GM18499 (cell line): ENCODE results near the gene MECP2.
"Not testable (repeated sequence)": the region's sequence is repeated elsewhere in the genome, so short reads cannot be mapped to it uniquely, and the experiment has no call there.

ENCODE experiments used
- ATAC-seq: cut with Tn5 transposase; IDR thresholded peaks from one replicate; pipeline ENCODE4 v1.9.1; 2021; ENCODE audit warnings: moderate number of reproducible peaks; ENCODE audit not compliant: insufficient read depth, unreplicated experiment

MECP2 gene

DNA sequence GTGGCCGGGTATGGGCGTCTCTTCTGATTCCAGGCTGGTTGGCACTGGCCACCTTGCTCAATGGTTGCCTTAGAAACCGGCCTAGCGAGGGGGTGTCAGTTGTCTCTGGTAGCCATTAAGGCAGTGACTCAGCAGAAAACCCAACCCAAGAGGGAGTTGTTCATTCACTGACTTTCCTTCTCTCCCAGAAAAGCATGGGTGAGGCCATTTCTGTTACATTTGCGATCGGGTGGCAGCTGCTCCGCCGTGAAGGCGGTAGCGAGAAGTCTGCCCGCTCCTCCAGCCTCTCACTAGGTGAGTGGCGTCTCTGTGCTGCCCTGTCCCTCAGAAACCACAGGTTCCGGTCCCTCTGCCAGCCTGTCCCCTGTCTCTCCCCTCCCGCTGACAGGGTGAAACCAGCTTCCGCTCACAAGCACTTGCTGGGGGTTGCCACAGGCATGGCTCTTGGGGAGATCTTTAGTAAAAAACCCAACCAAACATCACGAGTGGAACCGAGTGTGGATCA is 95.2 kb downstream of the MECP2 start:
- ATAC-seq, result no peak

DNA sequence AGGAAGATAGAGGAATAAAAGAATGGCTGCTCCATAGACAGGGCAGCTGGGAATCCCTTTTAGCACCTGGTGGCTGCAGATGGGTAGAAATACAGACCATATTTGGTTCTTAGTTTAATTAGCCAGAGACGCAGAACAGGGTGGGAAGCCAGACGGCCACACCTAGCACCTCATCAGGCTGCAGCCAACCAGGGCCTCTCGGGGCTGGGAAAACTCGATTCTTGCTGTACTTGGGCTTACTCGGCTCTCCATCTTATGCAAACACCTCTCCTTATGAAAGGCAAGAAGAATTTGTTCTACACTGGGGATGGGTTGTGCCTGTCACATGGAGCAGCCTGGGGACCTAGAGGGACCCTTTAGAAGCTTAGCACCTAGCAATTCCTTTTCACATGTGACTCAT is 97.5 kb downstream of the MECP2 start:
- ATAC-seq, result no peak

DNA sequence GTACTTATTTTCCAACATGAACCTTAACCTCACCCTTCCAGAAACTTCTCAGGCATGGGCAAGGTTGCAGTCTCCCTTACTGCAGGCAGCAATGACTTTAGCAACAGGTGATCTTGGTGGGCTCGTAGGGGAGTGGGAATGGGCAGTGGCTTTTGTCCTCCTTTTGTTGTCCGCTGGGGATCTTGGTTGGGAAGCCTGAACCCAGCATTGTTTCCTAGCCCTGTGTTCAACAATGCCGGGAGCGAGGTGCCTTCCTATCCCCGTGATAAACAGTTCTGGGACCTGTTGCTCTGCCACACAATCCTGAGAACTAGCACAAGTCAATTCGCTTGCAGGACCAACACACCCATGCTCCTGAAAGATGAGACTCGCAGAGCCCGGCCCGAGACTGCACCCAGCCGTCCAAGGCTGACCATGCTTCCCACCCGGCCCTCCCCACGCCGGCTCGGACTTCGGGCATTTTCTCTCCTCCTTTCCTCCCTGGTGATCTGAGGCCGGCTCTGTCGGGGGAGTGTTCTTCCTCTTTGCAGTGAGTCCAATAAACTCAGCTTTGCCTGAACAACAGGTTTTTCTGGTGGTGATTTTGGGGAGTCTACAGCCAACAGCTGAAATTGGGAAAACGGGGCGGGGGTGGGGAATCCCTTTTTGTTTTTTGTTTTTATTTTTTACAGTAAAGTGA is 98.0 kb downstream of the MECP2 start:
- ATAC-seq, result no peak

DNA sequence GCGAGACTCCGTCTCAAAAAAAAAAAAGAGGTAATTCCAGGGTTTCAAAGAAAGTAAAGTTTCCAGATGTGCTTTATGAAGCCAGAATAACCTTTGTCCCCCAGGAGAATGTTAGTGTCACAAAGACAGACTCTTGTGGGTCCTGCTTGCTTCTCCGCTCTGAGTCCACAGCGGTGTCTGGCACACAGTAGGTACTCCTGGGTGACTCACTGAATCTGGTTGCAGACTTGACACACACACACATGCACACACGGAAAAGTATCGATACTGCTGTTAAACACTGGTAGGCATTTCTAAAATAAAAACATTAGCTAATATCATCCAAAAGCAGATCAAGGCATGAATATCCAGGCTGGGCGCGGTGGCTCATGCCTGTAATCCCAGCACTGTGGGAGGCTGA is 102.0 kb downstream of the MECP2 start:
- ATAC-seq, result no peak

DNA sequence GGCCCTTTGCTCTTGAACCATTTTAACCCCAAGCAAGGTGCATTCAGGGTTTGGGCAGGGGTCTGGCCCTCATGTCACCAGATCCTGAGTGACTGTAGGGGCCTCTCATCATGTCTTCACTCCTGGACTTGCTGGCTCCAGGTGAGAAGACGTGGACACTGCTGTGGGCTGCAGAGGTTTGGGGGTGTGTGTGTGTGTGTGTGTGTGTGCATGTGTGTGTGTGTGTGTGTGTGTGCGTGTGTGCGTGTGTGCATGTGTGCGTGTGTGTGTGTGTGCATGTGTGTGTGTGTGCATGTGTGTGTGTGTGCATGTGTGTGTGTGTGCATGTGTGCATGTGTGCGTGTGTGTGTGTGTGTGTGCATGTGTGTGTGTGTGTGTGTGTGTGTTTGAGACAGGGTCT is 103.1 kb downstream of the MECP2 start:
- ATAC-seq, result not testable (repeated sequence)

DNA sequence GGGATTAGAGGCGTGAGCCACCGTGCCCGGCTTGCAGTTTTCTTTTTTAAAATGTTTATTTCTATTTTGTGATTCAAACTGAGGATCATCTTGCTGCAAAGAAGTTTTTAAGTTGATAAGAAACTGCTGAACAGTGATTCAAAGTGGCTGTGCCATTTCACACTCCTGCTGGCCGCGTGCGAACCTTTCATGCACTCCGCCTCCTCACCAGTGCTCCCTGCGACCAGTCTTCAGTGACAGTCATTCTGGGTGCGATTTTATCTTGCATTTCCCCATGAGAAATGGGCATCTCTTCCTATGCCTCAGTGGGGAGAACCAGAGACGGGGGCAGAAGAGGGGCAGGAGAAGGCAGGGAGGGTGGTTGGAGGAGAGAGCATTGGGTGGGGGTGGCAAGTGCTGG is 103.5 kb downstream of the MECP2 start:
- ATAC-seq, result no peak

DNA sequence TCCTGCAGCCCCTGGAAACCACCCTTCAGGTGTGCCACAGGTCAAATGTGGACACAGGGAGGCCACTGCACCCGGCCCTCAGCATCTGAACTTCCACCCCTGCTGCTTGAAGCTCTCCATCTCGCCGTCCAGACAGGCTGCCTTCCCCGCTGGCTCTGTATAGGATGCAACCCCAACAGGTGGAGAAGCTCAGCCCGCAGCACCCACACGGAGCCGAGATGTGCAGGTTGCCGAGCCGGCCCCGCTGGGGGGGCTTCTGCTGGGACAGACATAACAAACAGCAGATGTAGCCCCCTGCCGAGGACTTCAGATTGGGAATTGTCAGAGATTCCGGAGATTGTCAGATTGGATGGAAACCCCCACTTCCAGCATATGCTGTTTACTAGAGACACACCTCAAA is 104.4 kb downstream of the MECP2 start:
- no peak for ATAC-seq

DNA sequence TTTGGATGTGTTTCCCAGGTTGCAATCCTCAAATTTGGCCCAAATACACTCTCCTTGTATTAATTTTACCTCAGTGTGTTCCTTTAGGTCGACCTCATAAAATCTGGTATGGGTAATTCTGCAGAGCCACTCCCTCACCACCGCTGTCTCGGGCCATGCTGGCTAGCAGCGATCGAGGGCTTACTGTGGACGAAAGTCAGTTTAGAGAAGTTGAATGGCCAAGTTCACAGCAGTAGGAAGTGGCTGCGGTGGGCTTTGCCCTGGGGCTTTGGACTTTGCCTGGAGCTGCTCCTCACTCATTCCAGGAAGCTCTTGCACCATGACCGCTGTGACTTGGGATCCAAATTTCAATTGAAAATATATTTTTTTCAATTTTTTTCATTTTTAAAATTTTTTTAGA is 105.3 kb downstream of the MECP2 start:
- no peak for ATAC-seq

DNA sequence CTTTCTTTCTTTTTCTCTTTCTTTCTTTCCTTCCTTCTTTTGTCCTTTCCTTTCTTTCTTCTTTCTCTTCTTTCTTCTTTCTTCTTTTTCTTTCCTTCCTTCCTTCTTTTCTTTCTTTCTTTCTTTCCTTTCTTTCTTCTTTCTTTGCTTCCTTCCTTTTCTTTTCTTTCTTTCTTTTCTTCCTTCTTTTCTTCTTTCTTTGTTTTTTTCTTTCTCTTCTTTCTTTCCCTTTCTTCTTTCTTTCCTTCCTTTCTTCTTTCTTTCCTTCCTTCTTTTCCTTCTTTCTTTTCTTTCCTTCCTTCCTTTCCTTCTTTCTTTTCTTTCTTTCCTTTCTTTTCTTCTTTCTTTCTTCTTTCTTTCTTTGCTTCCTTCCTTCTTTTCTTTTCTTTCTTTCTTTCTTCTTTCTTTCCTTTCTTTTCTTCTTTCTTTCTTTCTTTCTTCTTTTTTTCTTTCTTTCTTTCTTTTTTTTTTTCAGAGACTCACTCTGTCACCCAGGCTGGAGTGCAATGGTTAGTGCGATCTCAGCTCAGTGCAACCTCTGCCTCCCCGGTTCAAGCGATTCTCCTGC is 106.4 kb downstream of the MECP2 start:
- no peak for ATAC-seq

DNA sequence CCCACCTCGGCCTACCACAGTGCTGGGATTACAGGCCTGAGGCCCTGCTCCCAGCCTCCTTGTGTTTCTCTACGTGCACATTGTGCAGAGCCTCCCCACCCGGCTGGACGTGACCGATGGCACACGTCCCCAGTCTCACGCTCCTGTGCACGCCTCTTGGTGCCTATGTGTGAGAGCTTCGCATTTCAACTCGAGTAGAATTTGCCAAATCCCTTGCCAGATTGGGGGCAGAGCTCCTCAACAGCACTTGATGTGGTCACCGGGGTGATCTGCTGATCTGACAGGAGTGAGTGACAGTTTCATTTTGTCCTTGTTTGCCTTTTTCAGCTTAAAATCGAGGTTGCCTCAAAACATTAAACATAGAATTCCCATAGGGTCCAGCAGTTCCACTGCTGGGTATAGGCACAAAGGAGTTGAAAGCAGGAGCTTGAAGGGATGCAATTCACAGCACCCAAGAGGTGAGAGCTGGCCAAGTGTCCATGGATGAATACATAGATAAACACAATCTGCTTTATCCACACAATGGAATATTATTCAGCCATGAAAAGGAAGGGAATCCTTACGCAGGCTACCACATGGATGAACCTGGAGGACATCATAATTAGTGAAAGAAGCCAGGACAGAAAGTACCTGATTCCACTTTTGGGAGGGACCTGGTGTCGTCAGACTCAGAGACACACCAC is 107.4 kb downstream of the MECP2 start:
- no peak for ATAC-seq

DNA sequence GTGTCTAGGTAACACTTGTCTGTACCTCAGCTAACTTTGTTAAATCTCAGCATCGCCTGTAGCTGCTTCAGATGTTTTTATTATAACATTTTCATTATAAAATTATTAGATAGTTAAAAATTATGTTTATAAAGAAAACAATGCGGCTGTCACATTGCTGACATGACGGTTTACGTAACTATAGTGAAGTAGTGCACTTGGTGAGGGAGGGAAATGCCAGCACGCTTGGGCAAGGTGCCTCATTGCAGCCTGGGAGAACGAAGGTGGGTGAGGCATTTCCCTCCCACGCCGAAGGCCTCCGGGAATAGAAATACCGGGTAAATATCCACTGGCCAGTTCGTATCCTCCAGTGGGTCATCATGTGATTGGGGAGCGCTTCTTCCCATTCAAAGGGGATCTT is 109.0 kb downstream of the MECP2 start:
- no peak for ATAC-seq

DNA sequence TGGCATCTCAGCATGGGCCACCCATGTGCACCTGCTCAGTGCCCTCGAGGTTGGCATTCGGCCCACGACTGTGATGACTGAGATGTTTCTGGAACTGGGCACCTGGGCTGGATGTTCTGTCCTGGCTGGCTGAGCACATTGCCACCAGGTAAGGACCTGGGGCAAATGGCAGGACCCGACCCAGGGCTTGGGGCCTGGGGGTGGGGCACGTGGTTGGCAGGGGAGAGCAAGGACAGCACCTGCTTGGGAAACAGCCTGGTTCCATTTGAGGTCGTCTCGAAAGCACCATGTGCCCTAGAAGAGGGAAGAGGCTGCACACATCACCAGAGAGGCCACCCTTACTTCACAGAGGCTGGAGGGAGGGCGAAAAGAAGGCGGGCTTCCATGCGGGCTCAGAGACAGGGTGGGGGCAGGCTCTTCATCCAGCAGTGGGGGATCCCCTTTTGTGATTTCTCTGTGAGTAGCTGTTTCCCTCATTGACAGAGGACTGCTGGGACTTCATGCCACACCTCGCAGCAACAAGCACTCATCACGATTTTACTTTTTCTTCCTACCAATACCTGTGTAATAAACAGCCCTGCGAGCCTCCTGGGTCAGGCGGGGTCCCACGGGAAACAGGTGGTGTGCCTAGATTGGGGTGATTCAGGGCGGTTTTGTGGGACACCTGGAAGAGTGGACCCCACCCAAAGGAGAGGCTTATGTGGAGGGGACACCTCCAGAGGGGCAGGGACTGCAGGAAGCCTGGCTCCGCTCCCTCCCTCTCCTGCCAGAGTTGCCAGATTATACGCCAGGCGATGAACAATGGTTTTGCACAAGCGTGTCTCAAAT is 113.0 kb downstream of the MECP2 start:
- ATAC-seq, result no peak

DNA sequence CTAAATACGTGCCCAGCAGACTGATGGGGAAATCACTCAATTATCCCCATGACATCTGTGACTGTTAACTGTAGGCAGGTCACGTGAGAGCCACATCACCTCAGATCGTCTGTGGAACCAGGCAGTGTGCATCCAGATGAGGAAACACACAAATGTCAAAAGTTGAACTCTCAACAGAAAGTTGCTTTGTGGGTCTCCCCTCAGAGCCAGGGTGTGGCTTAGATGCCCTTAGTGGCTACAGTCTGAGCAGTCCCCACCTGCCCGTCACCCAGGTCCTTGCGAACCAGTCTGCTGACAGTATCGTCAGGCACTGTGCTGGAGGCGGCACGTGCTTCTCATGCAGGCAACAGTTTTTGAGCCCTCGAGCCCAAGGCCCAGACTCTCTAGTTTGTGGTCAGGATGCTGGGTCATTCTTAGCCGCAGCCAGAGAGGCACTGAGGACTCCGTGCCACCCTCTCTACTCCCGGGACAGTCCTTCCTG is 114.2 kb downstream of the MECP2 start:
- no peak for ATAC-seq

DNA sequence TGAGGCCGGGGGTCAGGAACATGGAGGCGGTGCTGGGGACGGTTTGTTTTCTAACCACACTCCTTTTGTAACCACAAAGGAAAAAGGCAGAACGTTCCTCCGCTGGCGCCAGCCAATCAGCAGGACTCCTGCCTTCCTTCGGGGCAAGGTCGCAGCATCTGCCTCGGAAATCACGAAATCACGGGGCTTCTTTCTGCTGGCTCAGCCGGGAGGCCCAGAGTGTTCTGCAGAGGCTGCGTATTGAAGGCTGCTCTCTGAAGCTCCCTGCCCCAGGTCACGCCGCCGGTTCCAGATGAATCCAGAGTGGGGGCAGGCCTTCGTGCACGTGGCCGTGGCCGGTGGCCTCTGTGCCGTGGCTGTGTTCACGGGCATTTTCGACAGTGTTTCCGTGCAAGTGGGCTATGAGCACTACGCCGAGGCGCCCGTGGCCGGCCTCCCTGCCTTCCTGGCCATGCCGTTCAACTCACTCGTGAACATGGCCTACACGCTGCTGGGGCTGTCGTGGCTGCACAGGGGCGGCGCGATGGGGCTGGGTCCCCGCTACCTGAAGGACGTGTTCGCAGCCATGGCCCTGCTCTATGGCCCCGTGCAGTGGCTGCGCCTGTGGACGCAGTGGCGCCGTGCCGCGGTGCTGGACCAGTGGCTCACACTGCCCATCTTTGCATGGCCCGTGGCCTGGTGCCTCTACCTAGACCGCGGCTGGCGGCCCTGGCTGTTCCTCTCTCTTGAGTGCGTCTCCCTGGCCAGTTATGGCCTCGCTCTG is 115.6 kb downstream of the MECP2 start:
- no peak for ATAC-seq

DNA sequence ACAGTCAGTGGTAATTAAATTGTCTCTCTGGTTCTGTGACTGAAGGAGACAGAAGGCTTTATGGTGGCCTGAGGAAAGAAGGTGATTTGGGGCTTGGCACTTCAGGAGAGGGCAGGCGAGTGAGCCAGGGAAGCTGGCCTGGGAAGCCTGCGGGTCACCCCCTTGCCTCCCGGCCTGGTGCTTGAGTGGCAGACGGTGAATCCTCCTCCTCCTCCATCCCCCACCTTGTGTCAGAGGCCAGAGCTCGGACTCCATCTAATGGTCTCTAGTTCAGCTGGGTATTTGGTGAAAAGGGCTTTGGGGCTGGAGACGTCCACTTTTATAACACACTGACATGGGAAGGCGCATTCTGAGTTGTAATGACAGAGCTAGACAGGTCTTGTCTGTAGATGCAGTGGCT is 116.3 kb downstream of the MECP2 start:
- no peak for ATAC-seq

DNA sequence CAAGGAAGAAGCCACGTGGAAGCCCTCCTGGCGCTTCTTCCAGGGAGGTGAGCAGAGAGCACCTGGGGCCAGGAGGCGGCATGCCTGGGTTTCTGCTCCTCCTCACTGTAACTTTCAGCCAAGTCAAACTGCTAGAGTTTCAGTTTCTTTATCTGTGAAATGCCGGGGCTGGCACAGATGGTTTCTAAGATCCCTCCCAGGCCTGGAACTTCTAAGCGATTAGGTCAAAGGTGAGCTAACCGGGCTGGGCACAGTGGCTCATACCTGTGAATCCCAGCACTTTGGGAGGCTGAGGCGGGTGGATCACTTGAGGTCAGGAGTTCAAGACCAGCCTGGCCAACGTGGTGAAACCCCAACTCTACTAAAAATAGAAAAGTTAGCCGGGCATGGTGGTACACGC is 117.1 kb downstream of the MECP2 start:
- not testable (repeated sequence) for ATAC-seq

DNA sequence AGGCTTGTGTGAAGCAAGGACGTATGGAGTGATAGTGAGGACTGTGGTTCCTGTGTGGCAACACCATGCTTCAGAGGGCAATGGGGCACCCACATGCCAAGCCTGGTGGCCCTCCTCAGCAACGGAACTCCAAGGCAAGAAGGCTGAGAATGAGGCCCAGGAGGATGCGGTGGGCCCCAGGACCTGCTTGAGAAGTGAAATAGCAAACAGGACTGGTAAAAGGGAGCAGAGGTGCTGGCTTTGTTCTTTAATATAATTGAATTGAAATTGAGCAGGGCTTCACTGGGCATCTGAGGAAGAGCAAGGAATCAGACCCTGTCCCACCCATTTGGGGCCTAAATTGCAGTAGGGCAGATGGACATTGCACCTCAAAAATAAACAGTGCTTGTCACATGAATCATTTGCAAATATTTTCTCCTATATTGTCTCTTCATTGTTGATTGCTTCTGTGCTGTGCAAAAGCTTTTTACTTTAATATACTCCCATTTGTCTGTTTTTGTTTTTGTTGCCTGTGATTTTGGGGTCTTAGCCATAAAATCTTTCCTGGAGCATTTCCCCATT is 122.7 kb downstream of the MECP2 start:
- no peak for ATAC-seq

DNA sequence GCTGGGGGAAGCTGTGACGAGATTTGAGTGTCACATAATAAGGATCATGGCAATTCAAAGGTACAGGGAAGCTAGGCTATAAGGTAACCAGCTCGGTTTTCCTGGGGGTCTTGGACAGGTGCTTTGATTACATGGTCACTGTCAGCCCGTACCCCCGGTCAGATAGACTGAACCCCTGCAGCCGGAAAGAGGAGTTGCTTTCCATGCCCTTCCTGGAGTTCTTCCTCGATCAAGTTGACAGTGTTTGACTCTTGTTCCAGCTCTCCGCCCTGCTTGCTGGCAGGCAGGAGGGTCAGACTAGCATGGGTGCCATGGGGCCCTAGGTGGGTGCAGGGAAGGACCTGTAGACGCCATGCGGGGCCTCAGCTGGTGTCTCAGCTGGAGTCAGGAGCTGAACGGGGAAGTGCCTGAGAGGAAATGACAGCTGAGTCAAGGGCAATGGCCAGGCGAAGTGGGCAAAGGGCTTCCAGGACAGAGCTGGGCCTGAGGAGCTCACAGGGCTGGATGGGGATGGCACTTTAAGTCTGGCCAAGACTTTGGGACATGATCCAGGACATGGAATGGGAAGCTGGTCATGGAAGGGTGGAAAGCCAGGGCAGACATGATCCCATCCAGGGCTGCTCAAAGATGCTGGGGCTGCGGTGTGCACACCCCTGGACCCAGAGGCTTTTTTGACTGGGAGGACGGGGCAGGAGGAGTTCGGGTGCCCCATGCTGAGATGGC is 123.4 kb downstream of the MECP2 start:
- no peak for ATAC-seq
